RPMI8226 (cell line): Measurements from ENCODE around the gene RBBP7.

ENCODE experiments used
- DNase-seq: peaks from one replicate; pipeline ENCODE4 v3.0.0-alpha.2; 2015

RBBP7 gene

DNA sequence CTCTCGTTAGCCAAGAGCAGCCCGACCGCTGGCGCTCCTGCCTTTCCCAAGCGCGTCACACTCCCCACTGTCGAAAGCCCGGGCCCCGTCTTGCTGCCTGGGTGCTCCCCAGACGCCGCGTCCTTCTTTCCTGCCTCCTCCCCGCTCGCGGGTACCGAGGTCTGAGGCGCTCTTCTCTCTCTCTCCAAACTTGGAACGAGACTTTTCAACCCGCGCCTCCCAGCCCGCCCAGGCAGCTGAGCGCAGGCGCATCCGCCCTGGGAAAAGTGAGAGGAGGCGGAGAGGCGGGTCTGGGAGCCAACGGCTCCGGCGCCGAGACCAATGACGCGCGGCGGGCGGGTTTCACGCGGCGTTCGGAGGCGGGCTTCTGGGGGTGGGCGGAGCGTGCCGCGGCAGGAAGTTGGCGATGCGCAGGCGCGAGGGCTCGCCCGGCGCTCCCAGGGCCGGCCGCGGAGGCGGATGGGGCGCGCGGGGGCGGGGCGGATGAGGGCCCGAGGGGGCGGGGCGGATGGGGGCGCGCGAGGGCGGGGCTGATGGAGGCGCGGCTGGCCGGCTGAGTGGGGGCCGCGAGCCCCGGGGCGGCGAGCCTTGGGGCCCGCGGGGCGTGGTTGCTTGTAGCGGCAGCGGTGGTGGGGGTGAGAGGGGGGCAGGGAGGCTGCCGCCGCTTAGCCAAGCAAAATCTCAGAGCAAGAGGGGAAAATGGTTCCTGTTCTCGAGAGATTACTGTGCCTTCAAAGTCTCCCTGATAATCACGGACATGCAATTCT is at the start of gene RBBP7:
Gene RBBP7 (minus strand): TSS at position 268 of the 767 bp plus-strand sequence. CDS start 309 bp downstream, outside the sequence.
- peak; percentile 94 for DNase-seq

DNA sequence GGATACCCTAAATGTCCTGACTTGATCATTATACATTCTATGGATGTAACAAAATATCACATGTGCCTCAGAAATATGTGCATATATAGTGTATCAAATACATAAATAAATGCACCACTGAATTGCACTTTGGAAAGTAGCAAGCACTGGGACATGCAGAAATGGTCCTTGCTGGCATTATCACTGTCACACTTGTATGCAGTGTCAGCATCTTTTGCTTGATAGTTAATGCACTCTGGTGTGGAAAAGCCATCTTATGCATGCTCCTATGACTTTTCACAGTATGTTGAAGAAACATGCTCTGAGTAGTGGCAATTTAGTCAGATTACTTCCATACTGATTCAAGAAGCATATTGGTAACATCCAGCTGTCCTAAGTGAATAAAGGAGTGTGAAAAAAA is 48.8 kb upstream of the RBBP7 start:
- DNase-seq = peak; percentile 20

DNA sequence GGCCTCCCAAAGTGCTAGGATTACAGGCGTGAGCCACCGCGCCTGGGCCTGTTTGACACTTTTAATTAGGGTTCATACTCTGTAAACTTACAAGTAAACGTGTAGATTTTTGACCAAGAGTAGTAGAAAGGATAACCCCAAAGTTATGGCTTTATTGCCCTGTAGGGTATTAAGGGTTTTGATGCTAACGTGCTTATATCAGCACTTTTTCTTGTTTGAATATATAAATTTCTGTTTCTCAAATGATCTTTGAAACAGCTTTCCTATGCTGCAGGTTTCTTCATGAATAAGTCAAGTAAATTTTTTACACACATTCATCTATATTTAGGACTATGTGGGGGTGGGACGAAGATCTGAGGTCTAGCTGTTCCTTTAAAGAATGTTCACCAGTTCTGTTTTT is 47.0 kb upstream of the RBBP7 start:
- DNase-seq = no peak

DNA sequence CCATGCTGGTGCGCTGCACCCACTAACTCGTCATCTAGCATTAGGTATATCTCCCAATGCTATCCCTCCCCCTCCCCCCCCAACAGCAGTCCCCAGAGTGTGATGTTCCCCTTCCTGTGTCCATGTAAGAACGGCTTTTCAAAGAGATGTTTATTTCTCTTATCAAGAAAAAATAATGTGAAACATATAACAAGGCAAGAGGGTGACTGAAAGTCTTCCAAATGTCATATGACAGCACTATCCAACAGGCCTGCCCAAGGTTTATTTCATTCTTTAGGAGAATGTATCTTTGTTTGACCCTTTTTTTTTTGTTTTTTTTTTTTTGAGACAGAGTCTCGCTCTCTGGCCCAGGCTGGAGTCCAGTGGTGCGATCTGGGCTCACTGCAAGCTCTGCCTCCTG is 46.4 kb upstream of the RBBP7 start:
- DNase-seq = no peak

DNA sequence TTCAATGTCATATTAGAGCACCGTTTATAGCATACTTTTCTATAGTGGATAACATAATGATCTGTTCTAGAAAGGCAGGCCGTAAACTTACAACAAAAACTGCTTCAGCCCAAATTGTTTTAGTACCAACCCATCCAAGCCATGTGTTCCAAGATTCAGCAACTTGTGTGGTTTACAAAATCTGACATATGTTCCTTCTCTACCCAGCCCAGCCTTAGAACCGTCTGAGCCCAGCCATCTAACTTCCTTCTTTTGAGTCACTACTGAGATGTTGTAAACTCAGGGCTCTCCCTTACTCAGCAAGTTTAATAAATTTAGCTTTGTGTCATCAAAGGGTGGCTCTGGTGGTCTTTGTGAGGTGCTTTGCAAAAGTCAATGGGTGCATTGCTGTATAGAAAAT is 43.9 kb upstream of the RBBP7 start:
- peak; percentile 57 for DNase-seq

DNA sequence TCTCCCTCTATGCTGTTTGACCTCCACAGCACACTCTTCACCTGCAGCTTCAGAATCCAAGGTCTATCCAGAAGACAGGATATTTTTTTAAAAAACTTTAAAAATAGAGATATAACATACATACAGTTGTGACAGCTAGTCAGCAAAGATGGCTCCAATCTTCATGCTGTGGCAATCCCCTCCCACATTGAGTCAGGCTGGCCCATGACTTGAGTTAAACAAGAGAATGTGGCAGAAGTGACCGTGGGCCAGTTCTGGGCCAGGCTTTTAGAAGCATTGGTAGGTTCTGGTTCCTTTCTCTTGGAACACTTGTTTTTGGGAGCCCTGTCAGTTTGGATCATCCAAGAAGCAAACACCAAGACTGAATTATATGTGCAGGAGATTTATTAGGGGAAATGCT is 40.2 kb upstream of the RBBP7 start:
- DNase-seq = no peak

DNA sequence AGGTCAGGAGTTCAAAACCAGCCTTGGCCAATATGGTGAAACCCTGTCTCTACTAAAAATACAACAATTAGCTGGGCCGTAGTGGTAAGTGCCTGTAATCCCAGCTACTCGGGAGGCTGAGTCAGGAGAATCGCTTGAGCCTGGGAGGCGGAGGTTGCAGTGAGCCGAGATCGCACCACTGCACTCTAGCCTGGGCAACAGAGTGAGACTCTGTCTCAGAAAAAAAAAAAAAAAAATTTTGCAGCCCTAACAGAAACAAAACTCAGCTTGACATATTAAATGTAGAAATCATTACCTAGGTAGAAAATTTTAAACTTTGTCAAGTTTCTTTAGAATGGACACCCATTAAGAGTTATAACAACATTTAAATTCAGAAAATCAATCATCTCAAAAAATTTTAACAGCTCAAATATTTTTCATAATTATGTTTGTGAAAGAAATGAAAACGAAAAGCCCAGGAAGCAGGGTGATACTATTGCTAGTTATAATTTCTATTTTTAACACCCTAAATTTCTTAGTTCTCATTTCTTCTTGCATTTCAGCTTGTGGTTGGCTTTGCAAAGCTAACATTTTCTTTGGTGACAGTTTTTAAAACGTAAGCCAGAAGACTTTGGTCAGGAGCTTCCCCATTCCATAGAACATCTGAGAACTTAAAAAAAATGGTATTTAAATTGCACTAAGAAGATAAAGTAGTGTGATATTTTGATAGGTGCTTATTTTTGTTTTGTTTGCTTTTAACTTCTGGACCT is 33.3 kb upstream of the RBBP7 start:
- peak; percentile 63 for DNase-seq

DNA sequence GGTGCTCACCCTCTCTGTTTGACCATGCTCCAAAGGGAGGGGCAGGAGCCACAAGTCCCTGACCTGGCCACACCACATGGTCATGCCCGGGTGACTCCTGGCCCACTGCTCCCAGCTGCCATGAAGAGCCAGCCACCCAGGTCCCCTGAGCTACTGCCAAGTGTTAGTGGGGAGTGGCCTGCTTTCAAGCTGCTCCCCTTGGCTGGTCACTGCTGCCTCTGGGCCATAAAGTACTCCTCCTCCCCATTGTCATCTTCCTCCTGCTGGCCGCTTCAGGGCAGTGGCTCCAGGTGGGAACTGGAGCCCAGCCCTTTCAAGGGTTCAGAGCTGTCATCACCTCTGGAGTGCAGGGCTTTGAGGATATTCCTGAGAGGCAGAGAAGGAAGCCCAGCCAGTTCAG is 27.3 kb upstream of the RBBP7 start:
- DNase-seq = peak; percentile 60

DNA sequence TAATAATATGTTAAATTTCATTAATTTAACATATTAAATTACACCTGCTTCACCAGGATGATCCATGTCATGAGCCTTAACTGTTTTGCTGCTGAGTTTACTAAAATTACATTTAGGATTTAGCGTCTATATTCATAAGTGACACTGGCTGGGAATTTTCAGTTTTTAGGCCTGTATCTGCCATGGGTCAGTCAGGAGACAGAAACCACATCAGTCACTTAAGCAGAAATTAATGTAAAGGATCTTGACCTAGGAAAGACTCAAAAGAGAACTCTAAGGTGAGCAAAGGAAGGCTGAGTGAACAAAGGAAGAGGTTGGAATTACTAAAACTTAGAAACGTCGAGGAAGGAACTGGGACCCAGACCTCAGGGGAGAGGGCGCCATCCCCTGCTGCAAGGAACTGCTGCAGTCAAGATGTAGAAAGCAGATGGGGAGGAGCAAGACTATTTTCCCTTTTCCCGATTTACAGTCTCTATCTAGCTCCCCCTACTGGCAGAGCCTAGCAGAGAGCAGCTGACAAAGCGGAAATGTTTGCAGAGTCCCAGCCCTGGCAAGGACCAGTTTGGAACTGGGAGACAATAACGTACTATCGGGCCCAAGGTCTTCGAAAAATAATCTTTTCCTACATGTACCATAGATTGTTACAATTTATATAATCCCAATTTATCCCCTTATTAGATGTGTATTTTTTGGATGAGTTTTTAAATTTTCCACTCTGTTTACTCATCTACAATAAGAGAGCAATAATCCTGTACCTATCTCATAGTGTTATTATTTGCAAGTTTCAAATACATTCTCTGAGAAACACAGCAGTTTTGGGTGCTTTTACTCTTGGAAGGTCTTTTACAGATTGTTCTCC is 22.6 kb upstream of the RBBP7 start:
- peak; percentile 91 for DNase-seq

DNA sequence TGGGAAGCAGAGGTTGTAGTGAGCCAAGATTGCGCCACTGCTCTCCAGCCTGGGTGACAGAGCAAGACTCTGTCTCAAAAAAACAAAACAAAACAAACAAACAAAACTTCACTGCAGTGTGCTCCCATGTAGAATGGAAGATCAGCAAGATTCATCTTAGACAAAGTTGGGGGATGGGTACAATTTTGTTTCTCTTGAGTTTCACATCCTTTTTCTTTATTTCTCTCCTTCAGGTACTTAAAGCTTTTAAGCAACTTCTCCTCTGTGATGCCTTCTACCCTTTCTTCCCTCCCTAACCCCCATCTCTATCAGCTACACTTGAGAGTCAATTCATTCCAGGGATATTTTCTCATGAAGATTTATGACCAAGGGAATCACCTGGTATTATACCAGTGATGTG is 15.5 kb upstream of the RBBP7 start:
- peak; percentile 83 for DNase-seq

DNA sequence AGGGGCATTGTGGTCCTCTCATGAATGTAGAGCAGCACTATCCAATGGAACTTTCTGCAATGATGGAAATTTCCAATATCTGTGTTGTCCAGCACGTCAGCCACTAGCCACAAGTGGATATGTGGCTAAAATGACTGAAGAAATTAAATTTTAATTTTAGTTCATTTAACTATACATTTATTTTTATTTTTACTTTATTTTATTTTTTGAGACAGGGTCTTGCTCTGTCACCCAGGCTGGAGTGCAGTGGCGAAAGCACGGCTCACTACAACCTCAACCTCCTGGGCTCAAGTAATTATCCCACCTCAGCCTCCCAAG is 13.3 kb upstream of the RBBP7 start:
- no peak for DNase-seq

DNA sequence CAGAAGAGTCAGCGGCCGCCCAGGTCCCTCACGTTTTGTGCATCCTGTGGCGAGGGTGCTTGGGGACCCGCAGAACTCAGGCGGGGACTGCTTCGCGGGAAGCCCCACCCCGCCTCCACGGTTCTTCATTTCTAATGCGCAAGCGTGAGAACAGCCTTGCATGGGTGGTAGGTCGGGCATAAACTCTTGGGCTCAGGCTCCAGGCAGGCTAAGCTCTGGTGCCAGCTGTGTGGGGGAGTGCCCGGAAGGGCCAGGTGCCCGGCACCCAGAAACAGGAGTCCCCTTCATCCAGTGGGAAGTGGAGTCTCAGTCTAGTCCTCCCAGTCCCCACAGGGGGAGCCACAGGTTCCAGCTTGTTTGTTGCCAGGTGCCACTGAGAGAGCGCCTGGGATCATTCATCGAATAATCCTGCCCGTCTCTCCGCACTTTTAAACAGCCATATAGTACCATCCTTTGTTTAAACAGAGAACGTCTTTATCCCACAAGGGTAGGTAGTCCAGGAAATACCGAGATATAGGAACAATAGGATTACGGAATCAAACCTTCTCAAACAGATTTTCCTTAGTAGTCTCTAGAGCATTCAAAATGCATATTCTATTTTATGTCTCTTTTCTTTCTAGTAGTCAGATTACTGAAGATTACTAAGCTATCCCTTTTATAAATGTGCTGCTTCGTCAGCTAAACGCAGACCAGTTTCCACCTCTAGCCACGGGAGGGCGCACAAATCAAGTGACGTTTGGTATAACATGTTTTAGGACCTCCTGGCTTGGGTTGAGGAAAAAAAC is 12.7 kb upstream of the RBBP7 start:
- peak; percentile 90 for DNase-seq

DNA sequence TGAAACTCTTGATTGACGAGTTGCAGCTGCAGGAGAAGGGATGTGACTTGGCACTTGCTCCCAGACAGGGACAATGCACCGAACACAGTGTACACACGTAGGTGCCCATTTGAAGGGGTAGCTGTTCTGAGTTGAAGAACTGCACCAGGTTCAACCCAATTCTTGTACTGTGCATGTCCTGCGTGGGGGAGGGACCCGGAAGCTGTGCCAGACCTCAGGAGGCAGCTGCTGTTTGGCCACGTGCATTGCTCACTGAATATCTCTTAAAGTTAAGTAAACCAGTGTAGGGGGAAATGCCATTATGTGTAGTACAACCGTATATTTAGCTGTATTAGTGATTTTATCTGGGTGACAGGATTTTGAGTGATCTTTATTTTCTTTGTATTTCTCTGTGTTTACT is 12.0 kb upstream of the RBBP7 start:
- DNase-seq = peak; percentile 76

DNA sequence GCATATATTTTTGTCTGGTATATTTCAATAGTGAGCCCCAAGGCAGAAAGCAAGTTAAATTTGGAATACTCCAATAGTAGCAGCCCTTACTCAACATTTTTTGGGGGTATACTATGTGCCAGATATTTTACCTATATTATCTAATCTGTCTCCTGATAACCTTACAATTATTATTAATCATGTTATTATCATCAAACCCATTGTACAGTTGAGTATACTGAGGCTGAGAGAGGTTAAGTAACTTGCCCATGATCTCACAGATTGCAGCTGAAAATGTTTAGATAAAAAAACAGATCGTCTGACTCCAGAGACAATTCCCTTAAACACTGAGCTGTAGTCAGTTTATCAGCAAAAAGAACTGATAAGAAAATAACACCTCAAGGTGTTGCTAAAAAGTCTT is 6.5 kb upstream of the RBBP7 start:
- DNase-seq = no peak

DNA sequence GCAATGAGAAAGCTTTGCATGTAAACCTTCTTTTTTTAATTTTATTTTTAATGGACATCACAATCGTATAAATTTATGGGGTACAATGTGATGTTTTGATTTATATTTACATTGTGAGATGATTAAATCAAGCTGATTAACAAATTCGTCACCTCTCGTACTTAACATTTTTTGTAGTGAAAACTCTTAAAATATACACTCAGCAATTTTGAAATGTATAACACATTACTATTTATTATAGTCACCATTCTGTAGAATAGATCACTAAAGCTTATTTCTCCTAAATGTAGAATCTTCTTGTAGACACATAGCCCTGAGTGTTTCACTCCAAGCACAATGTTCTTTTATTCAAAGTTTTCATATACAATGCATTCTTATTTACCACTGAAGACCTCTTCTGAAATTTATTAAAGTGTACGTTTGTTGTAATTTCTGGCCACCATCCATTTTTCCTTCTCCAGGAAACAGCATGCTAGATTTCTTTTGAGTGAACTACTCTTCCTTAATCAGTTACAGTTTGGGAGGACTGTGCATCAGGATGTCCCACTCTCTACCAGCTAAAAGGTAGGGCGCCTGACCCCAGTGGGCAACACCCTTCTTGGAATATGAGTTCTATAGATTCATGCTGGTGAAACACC is 4.4 kb upstream of the RBBP7 start:
- no peak for DNase-seq

DNA sequence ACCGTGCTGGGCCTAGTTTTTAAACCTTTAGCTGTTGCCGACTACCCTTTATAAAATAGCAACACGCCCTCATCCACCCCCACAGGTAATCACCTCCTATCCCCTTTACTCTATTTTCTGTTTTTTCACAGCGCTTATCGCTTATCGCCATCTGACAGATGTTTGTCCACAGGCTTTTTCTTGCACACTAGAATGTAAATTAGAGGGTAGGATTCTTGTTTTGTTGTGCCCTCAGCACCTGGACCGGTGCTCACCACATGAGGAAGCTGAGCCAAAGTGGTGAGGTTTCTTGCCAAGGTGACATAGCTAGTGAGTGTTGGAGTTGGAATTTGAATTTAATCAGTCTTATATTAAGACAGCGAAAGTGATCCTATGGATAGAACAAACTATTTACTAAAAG is 2.9 kb upstream of the RBBP7 start:
- DNase-seq = peak; percentile 32

DNA sequence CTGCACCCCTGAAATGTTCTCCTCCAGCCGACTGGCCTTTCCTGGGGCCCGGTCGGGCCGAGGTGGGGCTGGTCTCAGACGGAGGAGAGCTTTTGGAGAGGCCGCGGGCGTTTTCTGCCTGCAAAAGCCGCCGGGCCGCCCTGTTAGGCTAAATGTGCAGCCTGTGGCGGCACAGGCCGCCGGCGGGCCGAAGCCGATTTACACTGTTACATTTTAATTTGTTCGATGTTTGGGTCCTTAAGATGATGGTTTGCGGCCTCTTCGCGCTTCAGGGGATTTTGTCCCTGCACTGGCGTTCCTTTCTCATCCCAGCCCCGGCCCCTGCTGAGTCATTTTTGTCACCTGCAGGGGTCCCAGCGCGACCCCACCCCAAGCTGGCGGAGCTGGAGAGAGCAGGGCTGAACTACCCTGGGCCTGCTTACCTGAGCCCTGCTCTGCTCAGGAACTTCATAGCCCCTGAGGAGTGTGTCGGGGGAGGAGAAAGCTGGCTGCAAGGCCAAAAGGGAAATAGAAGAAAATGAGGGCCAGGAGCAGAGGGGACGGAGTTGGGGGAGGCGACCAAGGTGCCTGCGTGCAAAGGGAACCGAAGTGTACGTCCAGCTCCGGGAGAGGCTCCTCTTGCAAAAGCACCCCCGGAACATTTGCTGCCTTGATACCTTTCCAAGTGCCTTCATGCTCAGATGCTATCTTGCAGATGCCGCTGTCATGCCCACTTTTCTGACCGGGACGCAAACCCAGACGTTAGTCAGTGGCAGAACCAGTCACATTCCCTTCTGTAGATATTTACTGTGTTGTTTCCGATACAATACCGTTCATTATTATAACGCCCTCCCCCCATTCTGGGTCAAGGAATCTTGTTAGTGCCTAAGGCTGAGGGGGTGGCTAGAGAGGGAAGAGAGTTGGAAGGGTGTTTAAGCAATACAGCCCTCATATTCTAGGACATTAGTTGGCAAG is 977 bp upstream of the RBBP7 start:
- DNase-seq = no peak

DNA sequence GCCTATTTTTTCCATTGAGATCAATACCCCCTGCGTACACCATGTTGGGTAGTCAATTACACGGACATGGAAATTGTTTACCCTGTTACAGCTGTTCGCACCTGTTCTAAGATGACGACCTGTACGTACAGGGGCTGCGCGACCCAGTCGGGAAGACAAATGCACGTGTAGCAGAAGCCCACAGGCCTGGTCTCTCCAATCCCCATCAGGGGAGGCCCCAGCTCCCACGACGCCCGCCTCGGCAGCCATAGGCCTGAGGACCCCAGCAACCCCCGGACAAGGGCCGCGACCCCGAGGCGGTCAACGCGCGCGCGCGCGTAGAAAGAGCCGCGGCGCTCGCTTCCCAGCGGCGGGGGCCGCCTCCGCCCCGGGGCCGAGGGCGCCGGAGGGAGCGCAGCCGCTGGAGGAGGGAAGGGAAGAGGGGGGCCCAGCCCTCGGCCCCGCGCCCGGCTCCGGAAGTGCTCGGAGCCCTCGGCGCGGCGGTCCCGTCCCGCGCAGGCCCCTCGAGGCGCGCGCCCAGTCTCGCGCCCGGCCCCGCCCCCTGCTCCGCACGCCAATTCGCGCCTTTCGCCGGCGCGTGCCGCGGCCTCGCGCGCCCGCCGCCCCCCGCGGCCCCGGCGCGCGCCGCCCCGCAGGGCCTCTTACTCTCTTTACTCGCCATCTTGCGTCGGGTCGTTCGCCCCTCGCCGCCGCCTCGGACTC is 618 bp downstream of the RBBP7 start:
- peak; percentile 64 for DNase-seq

DNA sequence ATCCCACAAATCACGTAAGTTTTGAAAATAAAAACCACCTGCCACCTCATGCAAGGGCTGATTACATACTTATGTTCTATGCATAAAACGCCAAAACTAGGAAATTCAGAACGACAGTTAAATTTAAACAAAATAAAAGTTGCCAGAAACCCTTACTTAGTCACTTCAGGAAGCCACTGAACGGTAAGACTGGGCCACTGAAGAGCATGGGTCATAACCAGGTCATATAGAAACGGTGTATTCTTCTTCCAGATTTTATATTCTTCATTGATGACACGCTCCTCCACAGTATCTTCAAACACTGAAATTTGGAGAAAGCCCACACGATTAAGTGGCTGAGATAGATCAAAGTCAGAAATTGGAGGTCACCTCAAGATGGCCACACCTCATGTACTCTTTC is 1.2 kb downstream of the RBBP7 start:
- peak; percentile 7 for DNase-seq

DNA sequence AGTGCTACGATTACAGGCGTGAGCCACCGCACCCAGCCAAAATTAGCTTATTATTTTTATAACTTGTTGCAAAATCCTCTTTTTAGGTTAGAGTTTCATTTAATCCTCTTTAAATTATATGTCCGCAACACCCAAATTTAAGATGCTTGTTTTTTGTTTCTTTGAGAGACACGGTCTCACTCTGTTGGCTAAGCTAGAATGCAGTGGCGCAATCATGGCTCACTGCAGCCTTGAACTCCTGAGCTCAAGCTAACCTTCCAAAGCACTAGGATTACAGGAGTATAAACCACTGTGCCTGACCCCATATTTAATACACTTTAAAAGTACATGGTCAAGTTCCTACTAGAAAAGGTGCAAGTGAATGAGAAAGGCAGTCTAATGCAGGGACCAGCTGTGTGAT is 2.2 kb downstream of the RBBP7 start:
- DNase-seq = no peak

DNA sequence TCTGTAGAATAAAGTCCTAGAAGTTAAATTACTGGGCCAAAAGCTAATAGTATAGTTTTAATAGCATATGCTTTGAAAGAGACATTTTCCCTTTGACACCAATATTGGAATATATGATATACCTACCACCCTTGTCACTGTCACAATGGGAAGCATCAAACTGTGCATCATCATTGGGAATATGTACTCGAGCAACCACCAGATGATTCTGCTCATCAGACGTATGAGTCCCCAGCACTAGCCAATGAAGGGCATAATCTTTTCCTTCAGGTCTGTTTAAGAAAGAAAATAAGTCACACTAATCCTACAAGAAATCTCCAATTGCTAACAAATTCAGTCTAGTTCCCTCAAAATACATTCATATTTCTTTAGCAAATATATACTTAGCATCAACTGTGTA is 7.3 kb downstream of the RBBP7 start:
- DNase-seq = no peak
